PC-9 (cell line): ENCODE data around the gene CKAP4. TPM values are rescaled to one million over a fixed set of nuclear protein-coding genes. Genes with fewer than 3 reads are reported as not detected.

Experiments used
- BruUV-seq: library from RNA; stranded (reverse); fragments of 400-500 nt; replicated peaks from 2 replicates; lab custom pipeline; 2021; lab: Mats Ljungman, UMichigan
- CTCF ChIA-PET: fragments of 300-600 bp; sonication (Branson Sonifier 250); formaldehyde crosslinking; loops from one replicate; lab custom pipeline; 2022; ENCODE audit warnings: antibody characterized with exemption; lab: Charles Lee
- POLR2A ChIA-PET: fragments of 300-600 bp; sonication (Branson Sonifier 250); formaldehyde crosslinking; loops from one replicate; lab custom pipeline; 2022; ENCODE audit warnings: antibody characterized with exemption; ENCODE audit not compliant: unreplicated experiment; lab: Charles Lee
- DNase-seq, 2 experiments: peaks; one replicate each; pipeline versions ENCODE4 v3.0.0 to v3.0.0-alpha.2; 2015 to 2022; ENCODE audit warnings: mixed read lengths in 1 of 2
- H2AFZ ChIP-seq: fragments of 200-600 bp; sonication (generic); 2 replicates; pipeline ENCODE4 v1.8.1; 2017; ENCODE audit warnings: antibody characterized with exemption
- H3F3A ChIP-seq: fragments of 200-600 bp; sonication (generic); 2 replicates; pipeline ENCODE4 v1.8.1; 2017; ENCODE audit warnings: antibody characterized with exemption, mild to moderate bottlenecking, low read depth; ENCODE audit not compliant: insufficient read depth
- H3K27ac ChIP-seq: fragments of 200-600 bp; sonication (generic); 2 replicates; pipeline ENCODE4 v1.6.1; 2016; ENCODE audit warnings: mixed run types
- H3K27me3 ChIP-seq: fragments of 200-600 bp; sonication (generic); 2 replicates; pipeline ENCODE4 v1.6.1; 2016; ENCODE audit warnings: low read depth, mixed run types; ENCODE audit not compliant: insufficient read depth
- H3K36me3 ChIP-seq: fragments of 200-600 bp; sonication (generic); 2 replicates; pipeline ENCODE4 v1.6.1; 2016; ENCODE audit warnings: low read depth, mixed run types
- H3K4me1 ChIP-seq: fragments of 200-600 bp; sonication (generic); replicated peaks from 2 replicates; pipeline ENCODE4 v1.6.1; 2016; ENCODE audit warnings: mixed run types; ENCODE audit not compliant: insufficient read depth
- H3K4me2 ChIP-seq: fragments of 200-600 bp; sonication (generic); 2 replicates; pipeline ENCODE4 v1.6.1; 2017; ENCODE audit warnings: mixed run types
- H3K4me3 ChIP-seq: fragments of 200-600 bp; sonication (generic); 2 replicates; pipeline ENCODE4 v1.6.1; 2016; ENCODE audit warnings: mixed run types
- H3K79me2 ChIP-seq: fragments of 200-600 bp; sonication (generic); 2 replicates; pipeline ENCODE4 v1.6.1; 2017; ENCODE audit warnings: low read depth, mixed run types
- H3K9me2 ChIP-seq: fragments of 200-600 bp; sonication (generic); 2 replicates; pipeline ENCODE4 v1.8.1; 2017; ENCODE audit warnings: mild to moderate bottlenecking; ENCODE audit not compliant: insufficient read depth
- H3K9me3 ChIP-seq: fragments of 200-600 bp; sonication (generic); 2 replicates; pipeline ENCODE4 v1.8.1; 2016; ENCODE audit warnings: low read depth; ENCODE audit not compliant: insufficient read depth
- H4K20me1 ChIP-seq: fragments of 200-600 bp; sonication (generic); 2 replicates; pipeline ENCODE4 v1.8.1; 2017; ENCODE audit not compliant: insufficient read depth
- CTCF ChIP-seq: fragments of 200-600 bp; sonication (generic); conservative IDR thresholded peaks from 2 replicates; pipeline ENCODE4 v1.6.1; 2017; ENCODE audit warnings: mixed run types, antibody characterized with exemption, mild to moderate bottlenecking, moderate library complexity
- EZH2 ChIP-seq: fragments of 200-600 bp; sonication (generic); IDR thresholded peaks from 2 replicates; pipeline ENCODE4 v1.8.0; 2017; ENCODE audit warnings: antibody characterized with exemption, low read depth
- intact Hi-C: fragments of 100-400 bp; cut with micrococcal nuclease; formaldehyde crosslinking; loops from one replicate; pipeline ENCODE4 v1.10.0; 2022; ENCODE audit not compliant: unreplicated experiment
- total RNA-seq: library from RNA; stranded (reverse); gene quantifications from 2 replicates; pipeline ENCODE4 v1.2.3, GENCODE V29; 2021

Gene CKAP4
- total RNA-seq, 1 experiment from 2014 or later: 81.5 TPM

GRCh38 chr12:106255952-106256351 lies 8.1 kb upstream of the CKAP4 start:
- Histone ChIP-seq H3K4me3 (no peak overlapping the region), H3F3A (no peaks in the 10 kb centered on the region), H3K36me3 (no peaks in the 10 kb centered on the region), H3K9me2 (no peaks in the 10 kb centered on the region), H3K79me2 (no peaks in the 10 kb centered on the region), H3K27ac (no peak overlapping the region), H3K4me2 (no peak overlapping the region), H2AFZ (no peak overlapping the region), H4K20me1 (no peaks in the 10 kb centered on the region), H3K9me3 (no peaks in the 10 kb centered on the region), H3K4me1 (no peaks in the 10 kb centered on the region), H3K27me3 (no peaks in the 10 kb centered on the region)
- no peak for DNase-seq
- intact Hi-C loops: no loop called here
- BruUV-seq: no TSS peak
- ChIA-PET CTCF (no interaction called here), POLR2A (no interaction called here)
- no peak for TF ChIP-seq CTCF
- TF ChIP-seq EZH2: no peak

DNA sequence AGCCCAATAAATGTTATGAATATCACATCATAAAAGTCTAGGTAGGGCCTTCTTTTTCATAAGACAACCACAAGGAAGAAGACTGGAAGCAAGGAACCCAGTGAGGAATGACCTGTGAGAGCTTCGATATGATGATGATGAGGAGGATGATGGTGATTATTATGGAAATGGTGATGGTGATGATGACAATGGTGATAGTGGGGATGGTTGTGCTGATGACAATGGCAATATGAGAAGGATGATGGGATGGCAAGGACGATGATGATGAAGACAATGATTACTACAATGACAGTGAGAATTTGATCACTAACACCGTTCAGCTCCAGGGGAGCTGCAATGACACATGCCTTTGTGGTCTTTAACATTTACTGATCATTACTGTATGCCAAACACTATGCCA lies 7.7 kb upstream of the CKAP4 start:
- no peak overlapping the region for H3K4me2 ChIP-seq
- H3K4me3 ChIP-seq: no peak overlapping the region
- ChIA-PET CTCF (interaction anchor here (0.7 kb wide), 1 partner anchor 668 kb away, joined by 4 read pairs; no protein-coding TSS in a partner anchor), POLR2A (no interaction called here)
- H3K36me3 ChIP-seq: no peaks in the 10 kb centered on the region
- no peak overlapping the region for H3K27ac ChIP-seq
- no peaks in the 10 kb centered on the region for H3K27me3 ChIP-seq
- H3K9me2 ChIP-seq: no peaks in the 10 kb centered on the region
- intact Hi-C loops: no loop called here
- H4K20me1 ChIP-seq: no peaks in the 10 kb centered on the region
- H3K79me2 ChIP-seq: no peaks in the 10 kb centered on the region
- DNase-seq: no peak
- no peaks in the 10 kb centered on the region for H3K9me3 ChIP-seq
- no peak for TF ChIP-seq EZH2
- no peak overlapping the region for H2AFZ ChIP-seq
- H3K4me1 ChIP-seq: no peaks in the 10 kb centered on the region
- no peaks in the 10 kb centered on the region for H3F3A ChIP-seq
- no TSS peak for BruUV-seq

DNA sequence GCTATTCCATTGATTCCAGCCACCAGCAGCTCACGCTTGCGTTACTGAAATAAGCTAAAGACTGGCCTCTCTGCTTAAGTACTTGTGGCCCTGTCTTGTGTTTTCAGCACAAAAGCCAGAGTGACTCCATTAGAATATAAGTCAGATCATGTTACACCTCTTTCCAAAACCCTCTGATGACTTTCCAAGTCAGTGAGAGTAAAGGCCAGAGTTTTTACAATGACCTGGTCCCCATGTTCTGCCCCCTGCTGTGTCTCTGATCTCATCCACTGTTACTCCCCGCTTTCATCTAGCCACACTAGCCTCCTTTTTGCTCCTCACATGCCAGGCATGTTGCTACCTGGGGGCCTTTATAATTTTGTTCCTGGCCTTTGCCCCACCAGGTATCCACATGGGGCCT lies 6.9 kb upstream of the CKAP4 start:
- Histone ChIP-seq H3K4me1 (no peaks in the 10 kb centered on the region), H3K4me2 (no peak overlapping the region), H3K36me3 (no peaks in the 10 kb centered on the region), H3K27me3 (no peaks in the 10 kb centered on the region), H3K4me3 (no peak overlapping the region), H3K79me2 (no peaks in the 10 kb centered on the region), H3K27ac (no peak overlapping the region), H2AFZ (no peak overlapping the region), H3F3A (0 out of 2 replicates have a peak, but pooled peaks cover under 1% of the 10 kb centered on the region), H4K20me1 (no peaks in the 10 kb centered on the region), H3K9me2 (no peaks in the 10 kb centered on the region), H3K9me3 (no peaks in the 10 kb centered on the region)
- intact Hi-C loops: no loop called here
- ChIA-PET CTCF (no interaction called here), POLR2A (no interaction called here)
- BruUV-seq: no TSS peak
- TF ChIP-seq EZH2 (no peak), CTCF (no peak)
- no peak for DNase-seq
